T47D (cell line): ENCODE data around the gene EIF3B.
"Not testable (repeated sequence)": the region's sequence is repeated elsewhere in the genome, so short reads cannot be mapped to it uniquely, and the experiment has no call there.

ENCODE experiments used
- DNase-seq, 2 experiments: peaks; one replicate each; pipeline versions ENCODE4 v3.0.0 to v3.0.0-alpha.2; 2011 to 2012; ENCODE audit warnings: low read depth in 1 of 2, low spot score in 1 of 2
- JUND ChIP-seq: IDR thresholded peaks from 2 replicates; pipeline ENCODE4 v1.6.1; 2012; ENCODE audit warnings: low read depth
- in situ Hi-C: cut with HindIII; loops from 2 replicates; pipeline ENCODE4 v1.10.0; 2016; ENCODE audit warnings: low sequenced_read_pairs, low pct_unique_long_range_greater_than_20kb

EIF3B gene

GRCh38 chr7:2404714-2405119 is 50.1 kb downstream of the EIF3B start:
- DNase-seq: no peak
- in situ Hi-C loops: no loop called here

GRCh38 chr7:2405201-2405600 is 50.6 kb downstream of the EIF3B start:
- TF ChIP-seq JUND: no peak
- in situ Hi-C loops: no loop called here
- DNase-seq: no peak

More at GRCh38 chr7:2404714-2405119, 50.1 kb downstream of the EIF3B start:
- no peak for TF ChIP-seq JUND

GRCh38 chr7:2405601-2406345 is 51.1 kb downstream of the EIF3B start:
- DNase-seq: no peak
- no peak for TF ChIP-seq JUND
- in situ Hi-C loops: no loop called here

- TF ChIP-seq JUND: no peak
- DNase-seq: no peak
- in situ Hi-C loops: no loop called here
Measured at GRCh38 chr7:2409745-2410414, 55.3 kb downstream of the EIF3B start.

- TF ChIP-seq JUND: no peak
- no peak for DNase-seq
- in situ Hi-C loops: no loop called here
Measured at GRCh38 chr7:2411049-2411448, 56.4 kb downstream of the EIF3B start.

GRCh38 chr7:2411815-2412586 is 57.4 kb downstream of the EIF3B start:
- in situ Hi-C loops: no loop called here
- peak; percentile 43 to 76 for DNase-seq
- no peak for TF ChIP-seq JUND

GRCh38 chr7:2412587-2413201 is 58.1 kb downstream of the EIF3B start:
- DNase-seq: no peak
- in situ Hi-C loops: no loop called here
- TF ChIP-seq JUND: no peak

- in situ Hi-C loops: no loop called here
- DNase-seq: no peak
- TF ChIP-seq JUND: no peak
Measured at GRCh38 chr7:2416063-2416462, 61.4 kb downstream of the EIF3B start.

- in situ Hi-C loops: no loop called here
- no peak for DNase-seq
- no peak for TF ChIP-seq JUND
Measured at GRCh38 chr7:2416650-2417049, 62.0 kb downstream of the EIF3B start.

- in situ Hi-C loops, DNase-seq: not testable (repeated sequence)
Measured at GRCh38 chr7:2417178-2417577, 62.6 kb downstream of the EIF3B start.

GRCh38 chr7:2417981-2418481 is 63.4 kb downstream of the EIF3B start:
- DNase-seq: no peak
- TF ChIP-seq JUND: no peak
- in situ Hi-C loops: no loop called here

- DNase-seq: no peak
- in situ Hi-C loops: no loop called here
- no peak for TF ChIP-seq JUND
Measured at GRCh38 chr7:2420216-2420933, 65.7 kb downstream of the EIF3B start.
